Activated CD4-positive, alpha-beta T cell treated with anti-CD3 and anti-CD28 coated beads for 48 hours (primary cell): ENCODE data around the gene DMWD.
"Not testable (repeated sequence)": the region's sequence is repeated elsewhere in the genome, so short reads cannot be mapped to it uniquely, and the experiment has no call there.

Source experiments
- DNase-seq: peaks from one replicate; pipeline ENCODE4 v3.0.0-alpha.2; 2020

DMWD gene

DNA sequence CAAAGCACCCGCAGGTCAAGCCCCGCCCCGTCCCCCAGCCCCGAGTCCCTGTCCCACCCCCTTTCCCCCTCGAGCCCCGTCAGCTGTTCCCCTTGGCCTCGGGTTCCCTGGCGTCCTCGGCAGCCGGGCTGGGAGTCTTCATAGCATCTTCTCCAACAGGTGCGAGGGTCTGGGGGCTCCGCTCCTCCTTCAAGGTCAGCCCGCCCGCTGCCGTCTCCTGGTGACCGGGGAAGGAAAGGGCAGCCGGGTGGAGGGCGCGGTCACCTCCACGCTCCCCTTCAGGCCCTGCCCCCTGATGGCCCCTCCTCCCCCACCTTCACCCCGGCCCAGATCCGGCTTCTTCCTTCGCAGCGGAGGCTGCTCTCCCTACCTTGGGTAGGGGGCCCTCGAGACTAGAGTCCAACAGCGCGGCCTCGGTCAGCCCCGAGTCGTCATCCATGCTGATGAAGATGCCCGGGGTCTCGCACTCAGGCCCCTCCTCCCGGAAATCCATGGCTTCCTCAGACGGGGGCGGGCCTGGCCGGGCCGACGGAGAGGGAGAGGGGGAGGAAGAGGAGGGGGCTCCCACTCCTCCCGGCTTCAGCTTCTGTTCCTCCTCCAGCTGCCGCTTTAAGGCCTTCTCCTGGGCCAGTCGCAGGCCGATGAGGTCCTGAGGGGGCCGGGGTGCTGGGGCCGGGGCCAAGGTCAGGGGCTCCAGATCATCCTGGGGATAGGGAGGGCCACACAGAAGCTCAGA, 23.0 kb upstream of the DMWD start:
- DNase-seq: no peak

DNA sequence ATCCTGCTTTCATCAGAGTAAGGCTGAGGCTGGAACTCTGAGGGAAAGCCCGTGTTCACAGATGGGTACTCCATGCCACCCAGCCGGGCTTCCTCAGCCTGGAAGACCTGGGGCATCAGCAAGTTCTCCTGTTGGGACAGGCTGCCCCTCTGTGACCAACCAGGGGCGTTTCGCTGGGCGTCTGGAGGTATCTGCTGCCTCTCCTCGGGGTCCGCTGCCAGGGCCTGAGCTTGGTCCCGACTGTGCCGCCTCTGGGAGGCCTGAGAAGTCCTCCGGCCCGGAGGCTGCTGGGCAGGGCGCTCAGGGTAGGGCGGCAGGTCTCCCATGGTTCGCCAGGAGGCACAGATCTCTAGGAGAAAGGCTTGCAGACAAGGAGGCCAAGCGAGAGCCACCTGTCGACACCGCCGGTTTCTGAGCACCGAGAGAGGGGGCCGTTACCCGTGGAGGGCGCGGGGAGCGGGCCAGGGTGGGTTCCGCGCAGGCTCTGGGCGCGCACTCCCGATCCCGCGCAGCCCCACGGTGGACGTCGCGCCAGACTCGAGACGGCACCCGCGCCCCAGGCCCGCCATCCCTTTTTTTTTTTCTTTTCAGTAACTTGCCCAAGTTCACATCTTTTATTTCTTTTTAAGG, 22.3 kb upstream of the DMWD start, which contains the start of gene RSPH6A:
TSS of gene RSPH6A (minus strand) at position 458 of the 630 bp plus-strand sequence. CDS start at position 326, 132 bp downstream.
- DNase-seq: no peak

DNA sequence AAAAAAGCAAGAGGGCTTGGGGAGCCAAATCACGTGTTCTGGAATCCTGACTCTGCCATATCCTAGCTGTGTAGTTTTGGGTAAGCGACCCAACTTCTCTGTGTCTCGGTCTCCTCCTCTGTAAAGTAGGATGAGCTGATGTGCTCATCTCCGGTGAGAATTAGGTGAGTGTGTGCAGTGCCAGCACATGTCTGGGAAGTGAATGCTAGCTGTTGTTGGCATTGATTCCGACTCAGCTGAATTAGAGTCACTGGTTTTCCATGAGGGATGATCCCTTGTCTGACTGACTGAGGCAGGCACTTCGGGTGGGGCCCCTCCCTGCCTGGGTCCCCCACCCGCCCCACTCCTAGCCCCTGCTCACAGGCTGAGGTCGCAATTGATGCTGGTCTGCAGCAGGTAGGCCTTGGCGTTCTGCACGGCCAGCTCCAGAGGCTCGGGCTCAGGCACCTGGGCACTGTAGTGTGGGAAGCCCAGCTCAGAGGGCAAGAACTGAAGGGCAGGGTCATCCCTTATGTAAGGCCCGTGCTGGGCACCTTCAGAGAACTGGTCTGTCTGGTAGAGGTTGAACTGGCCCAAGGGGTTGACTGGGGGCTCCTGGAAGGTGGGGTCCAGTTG, 21.6 kb upstream of the DMWD start:
- no peak for DNase-seq

DNA sequence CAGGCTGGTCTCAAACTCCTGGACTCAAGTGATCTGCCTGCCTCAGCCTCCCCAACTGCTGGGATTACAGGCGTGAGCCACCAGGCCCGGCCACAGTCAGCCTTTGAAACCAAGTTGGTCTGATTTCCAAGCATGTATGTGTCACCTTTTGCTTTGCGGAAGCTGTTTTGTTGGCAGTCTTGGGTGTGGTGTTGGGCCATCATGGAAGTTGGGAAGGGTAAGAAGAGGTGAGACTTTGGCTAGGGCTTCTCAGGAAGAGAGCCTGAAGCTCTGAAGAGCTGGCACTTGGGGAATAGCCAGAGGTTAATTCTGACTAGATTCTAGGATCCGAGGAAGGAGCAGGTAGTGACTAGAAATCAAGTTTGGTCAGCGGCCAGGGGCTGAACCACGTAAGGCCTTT, 19.7 kb upstream of the DMWD start:
- no peak for DNase-seq

DNA sequence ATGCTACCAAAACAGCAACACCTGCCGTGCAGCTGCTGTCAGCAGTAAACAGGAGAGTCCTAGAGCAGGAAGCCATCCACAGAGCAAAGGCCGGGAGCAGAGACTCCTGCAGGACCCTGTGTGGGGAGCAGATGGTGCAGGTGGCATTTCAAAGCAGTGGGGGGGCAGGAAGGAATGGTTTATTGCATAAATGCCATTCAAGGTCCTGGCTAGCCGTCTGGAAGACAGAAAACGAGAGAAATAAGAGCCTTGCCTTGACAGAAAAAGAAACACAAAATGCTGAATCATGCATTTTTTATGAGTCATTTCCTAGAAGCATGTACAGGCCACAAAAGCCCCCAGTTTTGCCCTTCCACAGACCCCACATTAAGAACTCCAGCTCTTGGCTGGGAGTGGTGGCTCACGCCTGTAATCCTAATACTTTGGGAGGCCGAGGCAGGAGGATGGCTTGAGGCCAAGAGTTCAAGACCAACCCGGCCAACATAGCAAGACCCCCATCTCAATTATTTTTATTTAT, 17.1 kb upstream of the DMWD start:
- no peak for DNase-seq

DNA sequence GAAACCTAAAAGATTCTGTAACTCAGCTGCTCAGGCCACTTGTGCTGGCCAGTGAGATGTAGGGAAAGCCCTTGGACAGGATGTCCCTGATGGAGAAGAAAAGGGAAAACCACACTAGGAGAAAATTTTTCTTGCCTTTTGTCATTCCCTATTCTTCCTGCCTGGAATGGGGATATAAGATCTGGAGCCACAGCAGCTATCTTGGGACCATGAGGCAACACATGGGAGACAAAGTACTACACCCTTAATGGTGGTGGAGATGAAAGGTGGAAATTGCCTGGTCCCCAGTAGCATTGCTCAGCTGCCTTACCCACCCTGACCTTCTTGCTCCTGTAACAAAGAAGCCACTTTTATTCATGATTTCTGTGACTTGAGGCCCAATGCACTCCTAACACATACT, 13.1 kb upstream of the DMWD start:
- DNase-seq: no peak

DNA sequence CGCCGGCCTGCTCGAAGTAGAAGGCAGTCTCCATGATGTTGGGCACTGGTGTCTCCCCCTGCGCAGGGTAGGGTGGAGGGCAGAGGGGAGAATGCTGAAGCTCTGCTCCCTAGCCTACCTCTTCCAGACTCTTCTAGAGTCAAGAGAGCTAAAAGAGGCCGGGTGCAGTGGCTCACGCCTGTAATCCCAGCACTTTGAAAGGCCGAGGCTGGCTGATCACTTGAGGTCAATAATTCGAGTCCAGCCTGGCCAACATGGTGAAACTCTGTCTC, 12.2 kb upstream of the DMWD start:
- no peak for DNase-seq

DNA sequence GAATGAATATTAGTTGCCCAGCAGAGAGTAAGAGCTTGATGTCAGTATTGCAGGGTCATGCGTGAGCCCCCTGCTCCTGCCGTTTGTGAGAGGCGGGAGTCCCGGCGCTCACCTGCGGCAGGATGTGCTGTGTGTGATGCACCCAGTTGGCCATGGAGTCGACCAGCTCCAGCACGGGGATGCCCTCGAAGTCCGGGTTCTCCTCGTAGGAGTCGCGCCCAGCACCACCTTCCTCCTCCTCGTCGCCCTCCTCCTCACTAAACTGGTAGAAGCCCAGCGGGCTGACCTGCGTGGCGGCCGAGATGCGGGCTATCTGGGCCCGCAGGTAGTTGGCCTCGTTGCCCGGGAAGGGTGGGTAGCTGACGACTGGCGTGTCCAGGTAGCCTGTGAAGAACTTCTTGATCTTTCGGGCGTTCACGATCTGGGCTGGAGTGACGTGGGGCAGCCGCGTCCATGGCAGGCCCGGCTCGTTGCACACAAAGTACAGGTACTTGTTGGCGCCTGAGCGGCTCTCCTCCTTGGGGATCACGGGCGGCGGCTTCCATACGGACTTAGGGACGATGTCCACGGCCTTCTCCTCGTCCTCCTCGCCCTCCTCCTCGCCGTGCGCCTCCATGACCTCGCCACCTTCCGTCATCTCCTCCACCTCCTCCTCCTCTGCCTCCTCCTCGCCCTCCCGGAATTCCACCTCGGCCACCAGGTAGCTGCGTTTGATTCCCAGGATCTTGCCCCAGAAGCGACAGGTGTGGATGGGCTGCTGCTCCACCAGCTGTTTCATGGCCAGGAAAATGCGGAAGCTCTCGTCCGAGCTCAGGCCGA, 11.7 kb upstream of the DMWD start:
- DNase-seq: no peak

DNA sequence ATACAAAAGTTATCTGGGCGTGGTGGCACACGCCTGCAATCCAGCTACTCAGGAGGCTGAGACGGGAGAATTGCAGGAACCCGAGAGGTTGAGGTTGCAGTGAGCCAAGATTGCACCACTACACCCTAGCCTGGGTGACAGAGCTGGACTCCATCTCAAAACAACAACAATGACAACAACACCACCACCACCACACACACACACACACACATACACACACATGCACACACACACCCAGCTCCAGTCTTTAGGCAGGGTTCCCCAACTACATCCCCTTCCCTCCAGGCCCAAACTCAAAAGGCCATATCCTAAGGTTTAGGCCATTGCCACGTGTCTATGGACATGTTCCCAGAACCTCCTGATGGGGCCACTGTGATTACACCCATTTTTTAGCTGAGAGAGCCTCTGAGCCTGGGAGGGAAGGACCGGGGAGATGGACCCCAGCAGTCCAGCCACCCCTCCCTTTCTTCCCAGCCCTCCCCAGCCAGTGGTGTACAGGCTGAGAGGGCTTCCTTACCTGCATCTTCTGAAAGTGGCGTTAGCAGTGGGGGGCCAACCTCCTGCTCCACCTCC, 9.0 kb upstream of the DMWD start:
- no peak for DNase-seq

DNA sequence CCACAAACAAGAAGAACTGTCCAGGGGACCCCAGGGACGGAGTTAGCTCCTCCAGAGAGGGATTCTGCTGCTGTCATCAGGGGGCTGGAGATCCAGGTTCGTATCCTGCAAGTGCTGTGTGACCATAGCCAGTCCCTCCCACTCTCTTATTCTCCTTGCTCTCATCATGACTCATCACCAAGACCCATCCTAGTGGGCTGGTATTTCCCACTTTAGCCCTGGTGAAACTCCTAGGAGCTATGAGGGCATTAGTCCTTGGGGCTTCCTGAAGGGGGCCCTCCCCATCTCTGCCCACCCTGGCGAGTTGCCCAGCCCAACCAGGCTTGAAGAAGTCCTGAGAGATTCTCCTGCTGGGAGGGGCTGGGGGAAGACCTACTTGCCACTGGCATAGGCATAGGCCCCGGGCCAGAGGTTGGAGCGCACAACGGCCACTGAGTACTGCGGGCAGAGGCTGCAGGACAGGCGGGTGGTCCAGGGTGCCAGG, 7.5 kb upstream of the DMWD start:
- DNase-seq: no peak

DNA sequence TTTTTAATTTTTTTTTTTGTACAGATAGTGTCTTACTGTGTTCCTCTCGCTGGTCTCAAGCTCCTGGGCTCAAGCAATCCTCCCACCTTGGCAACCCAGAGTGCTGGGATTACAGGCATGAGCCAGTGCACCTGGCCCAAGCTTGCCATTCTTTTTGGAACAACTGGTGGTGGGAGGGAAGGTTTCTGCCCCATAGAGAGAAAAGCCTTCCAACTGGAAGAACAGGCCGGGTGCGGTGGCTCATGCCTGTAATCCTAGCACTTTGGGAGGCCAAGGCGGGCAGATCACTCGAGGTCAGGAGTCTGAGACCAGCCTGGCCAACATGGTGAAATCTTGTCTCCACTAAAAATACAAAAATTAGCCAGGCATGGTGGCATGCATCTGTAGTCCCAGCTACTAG, 6.9 kb upstream of the DMWD start:
- DNase-seq: not testable (repeated sequence)

DNA sequence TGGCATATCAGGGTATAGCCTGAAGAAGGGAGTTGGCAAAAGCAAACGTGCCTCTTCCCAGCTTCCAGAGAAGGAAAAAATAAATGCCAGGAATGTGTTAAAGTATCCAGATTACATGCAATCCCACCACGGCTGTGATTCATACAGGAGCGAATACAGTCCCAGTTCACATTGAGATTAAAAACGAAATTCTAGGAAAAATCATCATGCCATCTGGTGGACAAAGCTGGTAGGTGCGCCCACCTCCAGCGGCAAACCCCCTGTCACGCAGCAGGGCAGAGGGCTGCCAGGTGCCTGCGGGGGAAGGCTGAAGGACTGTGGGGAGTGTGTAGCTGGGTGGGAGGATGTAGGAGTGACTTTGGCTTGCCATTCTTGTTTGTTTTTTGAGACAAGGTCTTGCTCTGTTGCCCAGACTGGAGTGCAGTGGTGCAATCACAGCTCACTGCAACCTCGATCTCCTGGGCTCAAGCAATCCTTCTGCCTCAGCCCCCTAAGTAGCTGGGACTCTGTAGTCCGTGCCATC, 6.4 kb upstream of the DMWD start:
- peak; percentile 65 for DNase-seq

DNA sequence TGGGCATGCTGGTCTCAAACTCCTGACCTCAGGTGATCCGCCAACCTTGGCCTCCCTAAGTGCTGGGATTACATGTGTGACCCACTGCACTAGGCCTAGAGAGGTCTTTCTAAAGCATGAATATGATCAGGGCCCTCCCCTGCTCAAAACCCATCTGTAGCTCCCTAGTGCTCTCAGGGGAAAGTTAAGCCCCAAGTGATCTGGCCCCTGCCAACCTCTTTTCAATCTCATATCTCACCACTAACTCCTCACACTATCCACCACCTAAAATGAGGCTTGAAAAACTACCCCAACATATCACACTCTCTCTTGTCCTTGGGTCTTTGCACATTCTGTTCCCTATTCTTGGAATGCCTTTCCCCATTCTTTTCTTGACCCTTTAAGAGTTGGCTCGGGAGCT, 2.0 kb upstream of the DMWD start:
- DNase-seq: no peak

DNA sequence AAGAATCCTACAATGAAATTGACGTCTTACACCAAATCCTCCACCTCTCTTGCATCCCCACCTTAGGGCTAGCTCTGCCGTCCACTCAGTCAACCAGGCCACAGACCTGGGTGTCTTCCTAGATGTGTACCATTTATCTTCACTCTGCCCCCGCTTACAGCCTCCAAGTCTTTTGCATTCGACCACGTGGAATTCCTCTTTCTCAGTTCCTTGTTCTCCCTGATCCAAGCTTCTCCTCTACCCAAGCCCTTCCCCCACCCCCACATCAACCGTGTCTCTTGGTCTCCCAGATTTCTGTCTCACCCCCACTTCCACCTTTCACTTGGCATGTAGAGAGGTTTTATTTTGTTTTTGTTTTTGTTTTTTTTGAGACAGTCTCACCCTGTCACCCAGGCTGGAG, 1.2 kb upstream of the DMWD start:
- DNase-seq: no peak

DNA sequence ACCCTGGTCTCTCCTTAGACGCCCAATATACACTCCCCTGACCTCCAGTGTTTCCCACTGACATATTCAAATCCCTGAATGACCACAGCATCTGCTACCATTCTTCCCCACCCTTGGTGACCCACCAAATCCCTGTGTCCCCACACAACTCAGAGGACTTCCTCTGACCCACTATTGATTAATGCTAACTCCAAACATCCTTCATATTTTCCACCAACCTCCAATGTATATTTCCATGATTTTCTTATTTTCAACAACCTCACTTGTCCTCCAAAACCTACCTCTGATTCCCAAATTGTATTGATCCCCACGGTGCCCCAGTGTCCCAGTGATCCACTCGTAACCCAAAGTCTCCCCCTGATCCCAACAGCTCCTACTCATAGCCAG, 526 bp upstream of the DMWD start:
- no peak for DNase-seq

DNA sequence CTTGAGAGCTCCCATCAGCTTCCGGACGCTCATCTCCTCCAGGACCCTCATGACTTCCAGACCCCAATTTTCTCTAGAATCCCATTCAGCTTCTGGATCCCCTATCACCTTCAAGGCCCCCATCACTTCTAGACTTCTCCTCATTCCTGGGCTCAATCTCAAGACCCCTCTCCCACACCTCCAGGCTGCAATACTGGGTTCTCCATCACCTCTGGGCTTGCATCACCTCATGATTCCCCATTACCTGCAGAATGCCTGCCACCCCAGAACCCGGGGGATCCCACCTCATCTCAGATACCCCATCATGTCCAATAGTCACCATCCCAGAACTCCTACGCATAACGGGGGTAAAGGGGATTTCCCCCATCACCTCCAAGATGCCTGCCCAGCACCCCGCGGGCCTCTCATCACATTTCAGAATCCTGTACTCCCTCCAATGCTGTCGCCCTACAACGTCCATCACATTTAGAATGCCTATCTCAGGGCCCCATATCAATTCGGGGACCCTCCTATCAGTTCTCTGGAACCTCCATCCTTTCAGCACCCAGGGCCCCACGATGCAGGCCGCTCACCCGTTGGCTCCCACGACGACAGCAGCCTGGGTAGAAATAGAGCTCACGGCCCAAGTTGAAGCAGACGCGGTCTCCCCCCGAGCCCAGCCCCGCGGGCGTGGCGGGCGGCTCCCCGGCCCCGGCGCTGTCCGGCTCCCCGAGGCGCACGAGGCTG, 738 bp downstream of the DMWD start:
- DNase-seq: peak; percentile 31

DNA sequence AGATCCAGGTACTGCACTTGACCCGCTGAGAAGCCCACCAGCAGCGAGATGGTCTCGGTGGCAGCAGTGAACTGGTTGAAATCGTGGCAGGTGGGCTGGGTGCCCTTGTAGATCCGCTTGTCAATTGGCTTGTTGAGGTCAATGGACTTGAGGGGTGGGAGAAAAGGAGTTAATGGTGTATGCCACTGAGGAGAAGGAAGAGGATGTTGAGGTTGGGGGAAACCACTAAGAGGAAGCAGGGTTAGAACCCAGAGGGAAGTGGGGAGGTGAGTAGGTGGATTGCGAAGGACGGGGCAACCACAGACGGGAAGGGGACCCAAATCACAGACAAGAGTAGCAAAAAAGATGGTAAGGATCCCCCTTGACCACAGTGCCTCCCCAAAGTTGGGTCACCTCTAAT, 1.7 kb downstream of the DMWD start:
- peak; percentile 33 for DNase-seq

DNA sequence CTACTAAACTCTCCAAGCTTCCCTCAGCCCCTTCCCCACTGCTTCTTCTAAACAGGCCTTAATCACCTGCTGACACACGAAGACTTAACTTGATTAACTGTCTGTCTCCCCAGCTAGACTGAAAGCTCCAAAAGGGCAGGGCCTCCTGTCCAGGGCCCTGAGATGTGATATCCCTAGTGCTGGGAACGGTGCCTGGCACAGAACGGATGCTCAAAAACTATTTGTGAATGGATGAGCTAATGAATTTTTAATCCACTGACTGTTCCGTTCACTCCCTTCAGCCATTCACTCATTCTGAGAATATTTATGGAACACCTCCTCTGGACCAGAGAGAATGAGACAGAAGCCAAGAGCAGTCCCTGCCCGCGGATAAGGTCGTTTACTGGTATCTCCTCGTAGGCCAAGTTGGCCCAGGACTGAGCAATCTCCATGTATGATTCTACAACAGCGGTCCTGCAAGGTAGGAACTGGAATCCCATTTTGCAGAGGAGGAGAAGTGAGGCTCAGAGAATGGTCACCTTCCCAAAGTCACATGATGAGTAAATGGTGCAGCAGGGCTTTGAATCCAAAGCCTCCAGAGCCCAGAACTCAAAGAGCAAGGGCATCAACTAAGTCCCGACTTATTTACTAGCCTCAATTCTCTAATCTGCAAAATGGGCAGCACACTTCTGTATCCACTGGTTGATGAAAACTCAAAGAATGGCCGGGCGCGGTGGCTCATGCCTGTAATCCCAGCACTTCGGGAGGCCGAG, 3.4 kb downstream of the DMWD start:
- DNase-seq: no peak

DNA sequence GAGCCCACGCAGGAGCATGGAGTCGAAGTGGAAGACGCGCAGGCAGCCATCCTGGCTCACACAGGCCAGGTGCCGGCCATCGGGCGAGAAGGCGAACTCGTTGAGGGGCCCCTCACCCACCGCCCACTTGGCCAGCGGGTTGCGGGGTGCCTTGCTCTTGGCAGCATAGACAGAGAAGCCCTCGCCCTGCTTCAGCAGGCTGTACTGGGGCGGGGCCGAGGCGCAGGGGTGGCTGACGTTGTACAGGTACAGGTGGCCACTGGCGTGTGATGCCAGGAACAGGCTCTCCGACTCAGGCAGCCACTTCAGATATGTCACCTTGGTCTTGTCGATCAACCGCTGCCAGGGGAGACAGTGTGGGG, 6.1 kb downstream of the DMWD start:
- no peak for DNase-seq

DNA sequence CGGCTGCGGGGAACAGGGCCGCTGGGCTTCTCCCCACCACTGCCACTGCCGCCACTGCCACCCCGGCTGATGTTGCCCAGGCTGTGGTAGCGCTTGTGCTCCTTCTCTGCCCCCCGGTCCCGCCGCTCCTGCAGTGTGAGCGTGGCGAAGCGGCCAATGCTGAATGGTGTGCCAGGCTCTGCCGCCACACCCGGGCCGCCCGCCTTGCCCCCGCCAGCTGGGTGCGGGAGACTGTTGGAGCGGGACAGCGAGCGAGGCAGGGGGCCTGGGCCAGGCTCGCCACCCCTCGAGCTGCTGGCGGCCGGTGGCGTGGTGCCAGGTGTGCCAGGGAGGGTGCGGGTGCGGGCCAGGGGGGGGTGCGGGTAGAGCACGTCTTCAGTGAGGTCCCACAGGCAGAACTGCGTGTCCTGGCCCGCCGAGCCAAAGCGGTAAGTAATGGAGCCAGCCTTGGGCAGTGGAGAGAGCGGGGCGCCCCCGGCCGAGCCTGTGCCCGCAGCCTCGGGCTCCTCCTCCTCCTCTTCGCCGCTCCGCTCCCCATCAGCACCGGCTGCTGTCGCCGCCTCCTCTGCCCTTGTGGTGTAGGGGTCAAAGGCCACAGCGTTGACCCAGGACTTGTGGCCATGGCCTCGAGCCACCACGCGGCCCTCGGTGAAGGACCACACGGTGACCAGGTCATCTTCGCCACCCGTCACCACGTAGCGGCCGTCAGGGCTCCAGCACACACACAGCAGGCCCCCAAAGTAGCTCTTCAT, 6.7 kb downstream of the DMWD start:
- DNase-seq: no peak

DNA sequence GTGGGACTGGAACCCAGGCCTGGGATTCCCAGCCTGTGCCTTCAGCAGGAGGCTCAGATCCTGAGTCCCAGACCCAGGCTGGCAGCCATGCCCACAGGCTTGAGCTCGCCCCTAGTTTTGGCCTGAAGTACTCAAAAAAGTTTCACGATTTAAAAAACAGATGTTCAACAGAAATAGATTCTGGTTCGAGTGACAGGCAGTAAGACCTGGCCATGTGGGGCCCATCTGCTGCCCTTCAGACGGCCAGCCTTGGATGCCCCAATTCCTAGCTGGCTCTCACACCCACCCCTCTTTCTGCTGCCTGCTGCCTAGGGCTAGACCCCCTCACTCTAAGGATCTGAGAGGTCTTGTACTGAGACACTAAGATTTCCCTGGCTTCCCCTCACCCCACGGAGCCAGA, 7.5 kb downstream of the DMWD start:
- DNase-seq: no peak
